Activated gamma-delta T cell treated with anti-CD3 and anti-CD28 coated beads, Interleukin-2, amount 50 U/mL, for 16 hours (primary cell): Measurements from ENCODE around the gene RXFP4.

Experiments
- DNase-seq: peaks from one replicate; pipeline ENCODE4 v3.0.0-alpha.2; 2020; ENCODE audit warnings: low read depth

RXFP4 gene

DNA sequence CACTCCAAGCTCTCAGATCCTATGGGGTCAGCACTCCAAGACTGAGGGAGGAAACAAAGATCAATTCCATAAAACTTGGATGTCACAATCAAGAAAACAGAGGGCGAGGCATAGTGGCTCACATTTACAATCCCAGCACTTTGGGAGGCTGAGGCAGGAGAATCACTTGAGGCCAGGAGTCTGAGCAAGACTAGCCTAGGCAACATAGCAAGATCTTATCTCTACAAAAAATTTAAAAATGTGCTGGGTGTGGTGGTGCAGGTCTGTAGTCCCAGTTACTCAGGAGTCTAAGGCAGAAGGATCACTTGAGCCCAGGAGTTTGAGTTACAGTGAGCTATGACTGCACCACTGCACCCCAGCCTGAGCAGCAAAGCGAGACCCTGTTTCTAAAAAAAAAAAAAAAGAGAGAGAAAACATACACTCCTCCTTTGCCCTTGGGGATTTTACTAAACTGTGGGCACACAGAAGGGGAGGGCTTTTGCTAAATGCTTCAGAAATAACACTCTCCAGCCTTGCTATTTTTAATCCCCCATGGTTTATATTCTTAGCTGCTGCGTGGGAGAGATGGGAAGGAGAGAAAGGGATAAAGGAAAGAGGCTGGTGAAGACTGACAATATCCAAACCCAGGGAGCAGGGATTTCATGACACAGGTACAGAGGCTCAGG lies 18.8 kb downstream of the RXFP4 start:
- no peak for DNase-seq

DNA sequence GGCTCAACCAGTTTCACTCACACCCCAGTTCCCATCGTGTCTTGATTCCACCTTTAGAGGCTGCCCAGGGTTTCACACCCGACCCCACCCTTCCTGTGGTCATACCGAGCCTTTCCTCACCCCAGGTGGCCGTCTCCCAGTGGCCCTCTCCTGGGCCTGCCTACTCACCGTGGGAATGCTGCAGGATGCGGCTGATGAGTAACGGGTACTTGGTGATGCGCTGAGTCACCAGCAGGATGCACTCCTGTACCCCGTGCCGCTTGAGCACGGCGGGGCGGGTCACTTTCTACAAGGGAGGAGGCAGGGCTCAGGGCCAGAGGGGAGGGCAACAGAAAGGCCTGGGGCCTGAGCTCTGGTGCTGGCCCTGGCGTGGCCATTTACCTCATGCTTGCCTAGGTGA lies 20.5 kb downstream of the RXFP4 start:
- DNase-seq, result no peak

DNA sequence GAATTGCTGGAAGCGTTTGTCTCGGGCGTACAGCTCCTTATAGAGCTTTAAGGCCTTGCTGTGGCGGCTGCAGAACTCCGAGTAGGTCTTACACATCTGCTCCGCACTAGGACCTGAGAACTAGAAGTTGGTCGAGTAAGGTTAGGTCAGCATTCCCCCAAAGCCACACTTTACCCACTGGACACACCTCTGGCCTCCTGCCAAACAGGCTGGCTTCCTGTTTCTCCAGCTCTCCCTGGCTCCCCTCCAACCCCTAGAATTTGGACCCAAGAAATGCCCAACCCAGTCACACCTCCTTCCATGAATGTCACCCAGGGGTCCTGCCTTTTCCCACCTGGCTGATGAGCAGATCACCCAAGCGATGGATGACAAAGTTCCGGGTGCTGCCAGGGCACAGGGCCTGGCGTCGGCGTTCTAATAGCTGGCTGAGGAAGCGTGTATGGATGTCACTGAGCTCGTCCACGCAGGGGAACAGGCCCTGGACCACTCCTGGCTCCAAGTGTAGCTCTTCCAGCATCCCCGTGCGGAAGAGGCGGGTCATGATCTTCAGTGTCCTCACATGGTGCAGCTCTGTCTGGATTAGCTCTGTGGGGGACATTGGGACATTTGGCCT lies 21.3 kb downstream of the RXFP4 start:
- DNase-seq, result no peak

DNA sequence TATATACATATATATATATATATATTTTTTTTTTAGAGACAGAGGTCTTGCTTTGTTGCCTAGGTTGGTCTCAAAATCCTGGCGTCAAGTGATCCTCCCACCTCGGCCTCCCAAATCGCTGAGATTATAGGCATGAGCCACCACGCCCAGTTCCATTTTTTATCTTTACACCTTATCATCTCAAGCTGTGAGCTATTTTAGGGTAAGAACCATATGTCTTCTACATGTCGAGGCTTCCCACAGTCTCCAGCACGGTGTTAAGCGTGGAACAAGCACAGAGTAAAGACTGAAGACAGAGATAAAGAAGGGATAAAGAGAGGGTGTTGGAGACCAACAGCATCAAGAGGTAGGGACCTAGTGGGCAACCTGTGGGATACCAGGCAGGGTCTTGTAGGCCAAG lies 22.8 kb downstream of the RXFP4 start:
- no peak for DNase-seq

DNA sequence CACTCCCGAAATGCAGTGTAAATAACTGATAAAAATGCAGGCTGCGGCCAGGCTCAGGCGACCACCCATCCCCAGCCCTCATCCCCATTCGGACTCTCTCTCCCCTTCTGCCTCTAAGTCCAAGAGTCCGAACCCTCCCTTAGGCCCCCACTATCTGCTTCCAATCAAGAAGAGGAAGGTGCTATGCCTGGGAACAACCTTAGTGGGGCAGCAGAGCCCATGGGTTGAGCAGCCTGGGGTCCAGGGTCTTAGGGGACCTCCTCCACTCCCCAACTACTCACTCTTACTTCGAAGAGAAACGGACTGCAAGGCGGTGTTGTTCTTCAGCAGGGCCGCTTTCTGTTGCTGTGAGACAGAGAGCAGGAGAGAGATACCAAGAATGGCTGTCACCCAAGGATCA lies 24.7 kb downstream of the RXFP4 start:
- DNase-seq, result no peak

DNA sequence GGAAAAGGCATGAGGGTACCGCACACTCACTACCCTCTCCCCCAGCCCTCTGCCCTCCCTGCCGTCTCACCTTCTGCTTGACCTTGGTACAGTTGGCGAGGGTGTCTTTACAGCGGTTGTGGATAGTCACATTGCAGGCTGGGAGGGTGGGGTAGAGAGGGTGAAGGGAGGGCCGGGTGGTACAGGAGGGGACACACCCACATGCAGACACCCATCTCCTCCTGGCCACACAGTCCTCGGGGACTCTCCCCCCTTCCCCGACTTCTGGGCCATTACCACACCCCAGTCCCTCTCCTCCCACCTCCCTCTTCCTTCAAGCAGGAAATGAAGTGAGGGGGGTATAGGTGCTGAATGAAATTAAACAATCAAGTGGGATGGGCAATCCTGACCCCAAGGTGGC lies 25.3 kb downstream of the RXFP4 start:
- DNase-seq, result no peak

DNA sequence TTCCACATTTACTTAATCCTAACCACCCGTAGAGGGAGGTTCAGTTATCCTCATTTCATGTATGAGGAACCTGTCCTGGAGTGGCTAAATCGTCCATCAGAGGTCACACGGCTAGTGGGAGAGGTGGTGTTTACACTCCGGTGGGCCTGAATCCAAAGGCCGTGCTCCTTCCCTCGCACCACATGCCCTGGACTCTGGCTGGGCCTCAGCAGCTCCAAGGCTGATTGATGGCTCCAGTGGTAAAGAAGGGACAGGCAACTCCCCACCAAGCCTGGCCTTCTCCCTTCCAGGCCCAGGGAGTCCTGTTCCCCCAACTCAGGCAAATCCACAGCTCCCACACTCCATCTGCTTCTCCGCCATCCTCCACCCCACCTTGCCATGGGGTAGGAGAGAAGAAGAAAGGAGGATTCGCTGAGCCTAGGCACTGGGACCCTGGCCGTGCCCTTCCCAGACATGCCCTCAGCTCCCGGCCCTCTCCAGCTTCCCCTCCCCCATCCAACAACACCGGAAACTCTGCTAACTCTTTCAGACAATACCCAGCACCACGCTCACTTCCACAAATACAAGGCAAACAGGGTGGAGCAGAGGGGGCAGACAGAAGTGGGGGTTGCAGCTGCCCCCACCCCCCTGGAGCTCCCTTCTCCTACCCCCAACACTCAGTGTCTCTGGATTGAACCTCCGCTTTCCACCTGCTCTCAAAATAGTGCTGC lies 26.1 kb downstream of the RXFP4 start:
- DNase-seq, result no peak

DNA sequence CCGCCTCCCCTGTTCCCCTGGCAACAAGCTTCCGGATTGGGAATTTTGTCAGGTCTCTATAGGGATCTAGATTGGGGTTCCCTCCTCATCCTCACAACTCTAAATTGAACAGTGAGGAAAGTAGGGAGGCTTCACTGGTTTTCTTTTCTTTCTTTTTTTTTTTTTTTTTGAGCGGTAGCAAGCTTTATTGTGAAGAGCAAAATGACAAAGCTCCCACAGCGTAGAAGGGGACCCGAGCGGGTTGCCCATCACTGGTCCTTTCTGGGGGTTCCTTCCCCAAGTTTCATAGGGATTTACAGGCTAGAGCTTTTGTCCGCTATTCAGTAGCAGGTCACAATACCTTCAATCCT lies 26.6 kb downstream of the RXFP4 start:
- DNase-seq, result no peak

DNA sequence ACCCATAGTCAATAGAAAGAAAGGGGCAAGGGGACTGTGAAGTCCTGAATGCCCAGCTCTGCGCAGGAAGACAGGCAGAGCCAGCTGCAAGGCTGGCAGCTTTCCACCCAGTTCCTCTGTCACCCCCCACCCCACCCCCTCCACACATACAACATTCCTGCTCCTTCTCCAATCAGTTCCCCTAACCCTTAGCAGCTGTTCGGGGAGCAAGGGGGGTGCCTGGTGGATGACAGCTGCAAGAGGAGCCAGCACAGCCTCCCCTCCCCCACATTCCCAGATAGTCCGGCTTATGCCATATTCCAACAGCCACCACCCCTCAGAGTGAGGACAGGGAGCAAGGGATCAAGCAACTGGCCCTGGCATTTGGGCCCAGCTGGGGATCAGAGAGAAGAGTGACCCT lies 27.2 kb downstream of the RXFP4 start:
- DNase-seq, result no peak

DNA sequence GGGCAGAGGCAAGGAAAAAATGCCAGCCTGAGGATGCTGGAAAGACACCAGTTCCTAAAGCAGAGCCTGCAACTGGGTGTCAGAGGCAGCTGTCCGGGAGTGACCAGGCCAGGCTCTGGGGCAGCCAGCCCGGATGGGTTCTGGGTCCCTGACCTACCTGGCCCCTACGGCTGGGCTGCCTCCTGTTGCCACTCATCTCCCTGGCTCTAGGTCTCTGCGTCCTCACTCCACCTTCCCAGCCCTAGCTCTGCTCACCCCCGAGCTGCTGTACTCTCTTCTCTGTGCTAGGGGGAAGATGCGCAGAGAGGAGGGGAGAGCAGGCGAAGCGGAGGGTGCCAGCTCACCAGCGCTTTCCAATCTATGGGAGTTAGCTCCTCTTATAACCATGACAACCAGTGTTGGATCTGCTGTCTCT lies 27.9 kb downstream of the RXFP4 start:
- no peak for DNase-seq

DNA sequence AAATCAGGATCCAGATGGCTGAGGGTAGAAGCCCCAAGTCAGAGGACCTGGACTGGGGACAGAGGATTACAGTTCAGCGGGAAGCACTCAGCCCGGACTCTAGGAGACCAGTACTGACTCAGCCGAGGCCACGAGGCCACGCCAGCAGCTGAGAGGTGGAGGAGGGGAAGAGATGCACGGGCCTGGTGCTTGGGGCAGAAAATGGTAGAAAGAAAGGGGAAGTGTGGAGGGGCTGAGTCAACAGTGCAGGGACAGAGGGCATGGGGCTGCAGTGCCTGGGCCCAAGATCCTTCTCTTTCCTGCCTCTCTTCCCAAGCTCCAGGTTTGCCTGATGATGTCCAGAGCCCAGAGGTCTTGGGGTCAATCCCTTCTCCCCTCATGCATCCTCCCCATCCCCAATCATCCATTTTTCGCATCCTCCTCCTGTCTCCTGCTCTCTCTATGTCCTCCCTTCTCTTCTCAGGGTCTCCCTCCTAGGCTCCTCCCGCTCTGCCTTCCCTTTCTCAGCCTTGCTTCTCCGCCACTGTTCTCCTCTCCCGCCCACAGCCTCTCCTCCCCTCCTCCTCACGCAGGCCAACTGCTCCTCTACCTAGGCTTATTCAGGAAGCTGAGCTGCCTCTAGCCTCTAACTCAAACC lies 29.2 kb downstream of the RXFP4 start:
- no peak for DNase-seq

DNA sequence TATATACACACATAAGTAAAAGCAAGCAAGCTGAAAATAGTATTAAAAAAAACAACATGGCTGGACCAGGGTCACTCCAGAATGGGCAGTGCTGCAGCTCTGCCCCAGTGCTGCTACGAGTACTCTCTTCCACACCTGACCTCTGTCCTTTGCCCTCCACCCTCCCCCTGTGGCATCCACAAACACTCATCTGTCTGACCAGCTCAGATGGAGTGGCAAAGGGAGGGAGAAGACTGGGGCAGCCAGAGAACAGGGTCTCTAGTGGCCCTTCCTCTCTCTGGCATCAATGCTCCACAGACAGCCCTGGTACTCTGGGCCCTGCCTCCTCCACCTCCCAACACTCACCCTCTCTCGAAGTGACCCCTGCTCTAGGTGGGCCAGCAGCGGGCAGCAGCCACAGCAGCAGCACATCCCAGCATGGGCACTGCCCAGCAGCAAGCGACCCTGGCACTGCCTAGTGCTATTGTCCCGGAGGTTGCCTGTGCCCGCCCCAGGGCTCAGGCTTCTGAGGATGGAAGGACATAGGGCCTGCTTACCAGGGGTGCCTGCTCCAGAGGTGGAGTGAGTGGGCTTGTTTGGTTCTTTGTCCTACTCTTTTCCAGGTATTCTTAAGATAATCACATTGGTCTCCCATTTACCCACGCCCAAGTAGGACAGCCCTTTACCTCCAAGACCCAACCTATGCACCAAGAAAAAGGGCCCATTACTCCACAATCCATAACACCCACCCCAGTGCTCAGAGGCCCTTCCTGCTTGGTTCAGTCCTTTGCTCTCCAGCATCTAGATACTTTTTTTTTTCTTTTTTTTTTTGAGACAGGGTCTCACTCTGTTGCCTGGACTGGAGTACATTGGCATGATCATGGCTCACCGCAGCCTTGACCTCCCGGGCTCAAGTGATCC lies 30.7 kb downstream of the RXFP4 start:
- DNase-seq, result no peak

DNA sequence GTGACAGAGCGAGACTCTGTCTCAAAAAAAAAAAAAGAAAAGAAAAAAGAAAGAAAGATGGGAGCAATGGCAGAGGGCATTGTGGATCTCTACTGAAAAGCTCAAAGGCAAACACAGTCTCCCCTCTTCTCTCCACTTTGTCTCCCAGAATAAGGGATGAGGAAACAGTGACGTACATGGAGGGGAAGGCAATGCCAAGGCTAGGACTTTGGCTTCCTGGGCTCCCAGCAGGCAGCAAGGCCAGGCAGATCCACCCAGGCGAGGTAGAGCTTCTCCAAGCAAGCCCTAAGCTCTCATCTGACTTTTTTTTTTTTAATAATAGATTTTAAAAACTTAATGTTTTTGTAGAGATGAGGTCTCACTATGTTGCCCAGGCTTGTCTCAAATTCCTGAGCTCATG lies 32.3 kb downstream of the RXFP4 start:
- no peak for DNase-seq

DNA sequence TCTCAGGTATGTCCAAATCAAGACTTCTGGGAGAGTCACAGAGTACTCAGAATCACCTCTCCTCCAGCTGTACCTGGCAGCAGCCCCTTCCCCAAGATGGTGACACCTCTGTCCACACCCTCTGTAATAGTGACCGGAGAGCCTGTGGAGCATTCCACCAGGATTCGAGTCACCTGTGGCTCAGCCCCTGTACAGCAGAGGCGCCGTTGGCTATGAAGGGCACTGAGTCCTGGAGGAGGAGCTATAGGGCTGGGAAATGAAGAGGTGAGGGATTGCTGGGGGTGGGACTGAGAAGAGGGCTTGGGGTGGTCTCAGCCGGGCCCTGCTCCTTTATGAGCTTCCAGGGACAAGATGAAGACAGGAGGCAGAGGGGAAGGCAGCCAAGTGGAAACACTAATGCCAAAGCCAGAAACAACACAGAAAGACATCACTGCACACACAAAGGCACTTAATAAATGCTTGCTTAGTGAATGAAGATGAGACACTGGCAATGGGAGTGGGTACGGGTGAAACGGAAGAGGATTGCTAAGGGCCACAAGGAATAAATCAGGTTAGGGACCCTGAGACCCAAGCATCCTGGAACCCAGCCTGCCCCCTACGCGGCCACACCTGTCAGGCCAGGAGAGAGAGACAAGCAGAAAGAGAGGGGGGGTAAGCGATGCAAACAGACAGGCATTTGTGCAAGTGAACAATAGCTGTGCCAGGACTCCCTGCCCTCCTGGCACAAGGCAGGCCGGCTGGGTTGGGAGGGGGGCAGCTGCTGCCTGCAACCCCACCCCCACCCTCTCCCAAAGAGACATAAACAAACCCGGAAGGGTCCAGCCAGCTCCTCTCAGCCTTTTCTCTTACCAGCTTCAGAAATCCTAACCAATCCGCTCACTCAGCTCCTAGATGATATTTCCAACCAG lies 33.0 kb downstream of the RXFP4 start:
- no peak for DNase-seq

DNA sequence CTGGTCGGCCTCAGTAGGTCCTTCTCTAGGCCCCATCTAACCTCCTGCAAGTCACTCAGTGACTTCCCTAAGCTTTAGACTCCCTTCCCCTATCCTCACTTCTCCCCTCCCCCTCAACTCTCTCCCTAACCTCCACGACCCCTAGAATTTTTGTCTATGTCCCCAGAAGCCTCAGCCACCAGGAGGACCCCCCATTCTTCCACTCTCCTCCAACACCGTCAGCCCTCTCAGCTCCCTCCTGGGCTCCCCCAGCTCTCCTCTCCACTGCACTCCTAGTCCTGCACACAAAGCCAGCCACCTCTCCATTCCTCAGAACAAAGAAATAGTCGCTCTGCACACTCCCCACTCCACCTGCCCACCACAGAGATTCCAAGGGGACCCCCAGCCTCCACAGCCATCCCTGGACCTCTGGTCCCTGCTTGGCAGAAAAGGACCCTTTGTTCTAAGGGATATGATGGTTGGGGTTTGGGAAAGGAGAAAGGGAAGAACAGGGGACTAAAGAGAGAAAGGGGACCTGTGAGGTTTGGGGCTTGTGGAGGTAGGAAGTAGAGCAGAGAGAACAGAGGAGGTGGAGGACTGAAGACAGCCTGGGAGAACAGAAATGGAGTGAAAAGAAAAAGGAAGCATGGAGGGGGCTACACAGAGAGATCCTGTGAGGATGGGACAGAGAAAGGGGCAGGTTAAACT lies 34.1 kb downstream of the RXFP4 start:
- DNase-seq, result no peak

DNA sequence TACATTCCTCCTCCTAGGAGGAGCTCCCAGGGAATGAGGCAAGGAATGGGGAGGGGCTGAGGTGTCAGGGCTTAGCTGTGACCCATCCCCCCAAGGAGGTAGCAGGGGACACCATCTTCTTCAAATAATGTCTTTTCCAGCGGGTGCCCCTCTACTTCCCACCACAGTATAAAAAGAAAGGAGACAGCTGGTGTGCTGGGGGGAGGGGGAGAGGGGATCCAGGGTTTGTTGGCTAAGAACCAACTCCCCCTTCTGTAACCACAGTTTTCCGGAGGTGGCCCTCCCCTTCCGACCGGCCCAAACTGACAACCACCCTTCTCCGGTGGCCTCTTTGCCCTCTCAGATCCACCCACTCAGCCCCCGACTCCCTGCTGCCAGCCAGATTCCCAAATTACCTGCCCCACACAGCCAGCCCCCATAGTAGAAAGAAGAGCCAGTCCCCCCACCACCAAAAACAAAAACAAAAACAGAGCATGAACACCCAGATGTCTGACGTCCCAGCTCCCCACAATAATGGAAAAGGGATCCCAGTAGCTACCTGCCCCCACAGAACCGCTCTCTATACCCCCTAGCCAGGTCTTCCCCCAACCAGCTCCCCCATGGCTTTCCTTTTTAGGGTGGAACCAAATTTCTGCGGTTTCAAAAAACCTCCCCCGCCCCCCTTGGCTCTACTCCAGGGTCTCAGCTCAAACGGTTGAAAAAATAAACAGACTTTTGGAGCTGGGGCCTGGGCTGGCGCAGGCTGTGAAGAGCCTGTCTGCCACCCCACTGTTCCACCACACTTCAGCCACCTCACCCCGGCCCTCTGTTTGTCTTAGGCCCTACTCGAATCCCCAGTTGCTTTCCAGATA lies 34.8 kb downstream of the RXFP4 start:
- peak; percentile 65 for DNase-seq

DNA sequence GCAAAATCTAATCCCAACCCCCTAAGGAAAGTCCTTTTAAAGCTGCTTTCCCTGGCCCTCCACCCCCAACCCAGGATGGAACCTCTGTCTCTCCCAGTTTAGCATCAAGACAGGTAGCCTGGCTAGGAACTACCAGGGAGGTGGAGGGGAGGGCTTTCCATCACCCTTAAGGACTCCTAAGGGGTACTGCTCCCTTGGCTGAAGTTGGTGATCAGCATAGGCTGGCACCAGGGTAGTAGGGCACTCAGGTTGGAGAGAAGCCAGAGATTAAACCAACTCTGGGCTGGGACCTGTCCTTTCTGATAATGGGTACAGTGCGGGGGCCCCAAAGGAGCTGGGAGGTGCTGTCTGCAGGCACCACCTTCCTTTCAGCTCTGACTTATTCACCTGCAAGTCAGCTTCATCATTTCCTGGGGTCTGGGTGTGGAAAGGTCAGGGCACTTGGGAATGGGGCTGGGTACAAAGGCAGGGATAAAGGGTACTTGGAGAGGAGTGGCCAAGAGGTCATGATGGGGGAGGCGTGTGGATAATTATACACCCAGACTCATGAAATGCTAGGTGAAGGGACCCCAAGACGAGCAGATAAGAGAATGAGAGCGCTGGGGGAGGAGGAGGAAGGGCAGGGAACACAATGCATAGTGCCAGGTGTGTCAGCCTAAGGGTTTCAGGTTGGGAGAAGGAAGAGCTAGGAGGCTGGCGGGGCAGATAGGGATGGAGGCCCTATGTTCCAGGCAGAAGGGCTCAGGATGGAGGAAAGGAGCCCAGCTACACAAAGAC lies 35.7 kb downstream of the RXFP4 start:
- DNase-seq, result no peak

DNA sequence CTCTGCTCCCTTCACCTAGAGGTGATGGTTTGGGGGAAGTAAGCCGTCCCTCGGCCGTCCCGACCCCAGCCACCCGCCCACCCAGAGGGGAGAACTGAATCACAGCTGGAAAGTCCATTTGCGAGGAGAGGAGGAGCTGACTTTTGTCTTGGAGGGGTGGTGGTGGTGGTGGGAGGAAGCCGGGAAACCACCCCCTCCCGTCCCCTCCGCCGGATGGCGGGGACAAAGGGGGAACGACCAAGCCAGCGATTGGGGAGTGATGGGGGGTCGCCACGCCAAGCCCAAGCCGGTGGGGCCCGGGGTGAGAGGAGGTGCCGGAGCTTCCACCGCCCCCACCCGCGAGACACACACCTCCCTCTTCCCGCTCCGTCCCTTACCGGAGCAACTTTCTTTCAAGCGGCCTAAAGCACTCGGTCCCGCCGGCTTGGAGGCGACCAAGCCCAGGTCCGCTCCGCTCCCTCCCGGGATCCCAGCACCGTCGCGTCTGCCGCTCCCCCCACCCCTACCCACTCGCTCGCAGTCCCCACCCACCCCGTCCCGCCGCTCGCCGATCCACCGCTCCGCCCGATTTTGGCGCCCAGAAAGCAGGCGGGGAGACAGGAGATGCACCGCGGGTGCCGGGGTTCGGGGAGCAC lies 36.4 kb downstream of the RXFP4 start:
- DNase-seq, result peak; percentile 67
